CD4-positive, alpha-beta T cell (primary cell): Measurements from ENCODE around the gene STAT5B. TPM values are rescaled to one million over a fixed set of nuclear protein-coding genes. Genes with fewer than 3 reads are reported as not detected.
A peak's percentile ranks its signal among the peaks of the same experiment; 100 is the strongest.

Experiments used
- ATAC-seq: fragments of 200-7000 bp; cut with Tn5 transposase; one replicate; pipeline ENCODE4 v1.10.0; 2022; ENCODE audit warnings: mild to moderate bottlenecking; ENCODE audit not compliant: poor library complexity
- CTCF ChIA-PET: fragments of 350-600 bp; sonication (Branson Sonifier 250); formaldehyde crosslinking; loops from one replicate; lab custom pipeline; 2021; ENCODE audit warnings: antibody characterized with exemption, inconsistent platforms; lab: Charles Lee
- POLR2A ChIA-PET: fragments of 350-600 bp; sonication (Branson Sonifier 250); formaldehyde crosslinking; loops from one replicate; lab custom pipeline; 2021; ENCODE audit warnings: antibody characterized with exemption, inconsistent platforms; lab: Charles Lee
- DNase-seq, 14 experiments: peaks; one replicate each; pipeline ENCODE4 v3.0.0-alpha.2; 2013 to 2020; ENCODE audit warnings: mixed read lengths in 2 of 14
- H3K27ac ChIP-seq, 2 donors: one replicate each; pipeline versions ENCODE4 v1.5.1 to v1.7.0; 2013; ENCODE audit warnings: low read length in 2 of 2, low read depth in 1 of 2, mild to moderate bottlenecking in 1 of 2
- H3K27me3 ChIP-seq, 2 experiments: 1 replicate in 1 of 2; 2 replicates in 1 of 2; pipeline versions ENCODE4 v1.6.1 to v1.7.0; 2013; ENCODE audit warnings: low read length in 2 of 2, control low read depth in 1 of 2, mild to moderate bottlenecking in 1 of 2, moderate library complexity in 1 of 2; ENCODE audit not compliant: insufficient read depth in 2 of 2, control insufficient read depth in 1 of 2
- H3K36me3 ChIP-seq: one replicate; pipeline ENCODE4 v1.6.1; 2013; ENCODE audit warnings: low read length, control low read depth; ENCODE audit not compliant: insufficient read depth
- H3K4me1 ChIP-seq: one replicate; pipeline ENCODE4 v1.6.1; 2013; ENCODE audit warnings: low read length, control low read depth; ENCODE audit not compliant: insufficient read depth
- H3K4me3 ChIP-seq: one replicate; pipeline ENCODE4 v1.5.1; 2013; ENCODE audit warnings: mild to moderate bottlenecking, low read length, moderate library complexity
- H3K9me3 ChIP-seq, 2 experiments: 1 replicate in 1 of 2; 2 replicates in 1 of 2; pipeline versions ENCODE4 v1.6.1 to v1.7.0; 2013; ENCODE audit warnings: low read length in 2 of 2, mild to moderate bottlenecking in 2 of 2, control low read depth in 1 of 2, moderate library complexity in 1 of 2; ENCODE audit not compliant: control insufficient read depth in 1 of 2, insufficient read depth in 1 of 2
- H3K27ac Mint-ChIP-seq: one replicate; pipeline ENCODE4 v1.8.0; 2020; ENCODE audit warnings: mixed read lengths
- H3K27me3 Mint-ChIP-seq: one replicate; pipeline ENCODE4 v1.8.0; 2021; ENCODE audit warnings: mixed read lengths
- H3K36me3 Mint-ChIP-seq: one replicate; pipeline ENCODE4 v1.8.0; 2021; ENCODE audit warnings: low read depth, mixed read lengths
- H3K4me1 Mint-ChIP-seq: one replicate; pipeline ENCODE4 v1.8.0; 2021; ENCODE audit warnings: low read depth, mixed read lengths
- H3K4me3 Mint-ChIP-seq: one replicate; pipeline ENCODE4 v1.8.0; 2020; ENCODE audit warnings: mild to moderate bottlenecking, mixed read lengths
- H3K9me3 Mint-ChIP-seq: one replicate; pipeline ENCODE4 v1.8.0; 2020; ENCODE audit warnings: mixed read lengths
- CTCF ChIP-seq: fragments of 200-600 bp; IDR thresholded peaks from one replicate; pipeline ENCODE4 v1.8.0; 2022; ENCODE audit warnings: antibody characterized with exemption, mild to moderate bottlenecking
- intact Hi-C, 2 experiments: fragments of 100-400 bp; cut with DNase I in 1 of 2; cut with micrococcal nuclease in 1 of 2; formaldehyde crosslinking; loops; one replicate each; pipeline versions ENCODE4 v1.15.1 to v1.9.0; 2023 to 2025; cut with DNase I, micrococcal nuclease
- total RNA-seq, 174 experiments: library from RNA in 2 of 174; stranded (reverse) in 2 of 174; gene quantifications; one replicate each; pipeline ENCODE4 v1.2.3 and lab custom pipeline; 2021 to 2026

STAT5B gene
- total RNA-seq, 2 experiments from 2014 or later, result 99.4 to 104 TPM

- ChIA-PET CTCF (no interaction called here), POLR2A (no interaction called here)
- Mint-ChIP-seq H3K27ac (no peak overlapping the region), H3K36me3 (no peaks in the 10 kb centered on the region), H3K9me3 (no peaks in the 10 kb centered on the region), H3K4me1 (no peaks in the 10 kb centered on the region), H3K4me3 (no peak overlapping the region), H3K27me3 (no peaks in the 10 kb centered on the region)
- no peak for TF ChIP-seq CTCF
- H3K36me3 ChIP-seq, result no peaks in the 10 kb centered on the region
- no peak overlapping the region for H3K27ac ChIP-seq
- no peak overlapping the region for H3K4me3 ChIP-seq
- H3K9me3 ChIP-seq, result no peaks in the 10 kb centered on the region
- no peaks in the 10 kb centered on the region for H3K4me1 ChIP-seq
- intact Hi-C loops, result no loop called here
- H3K27me3 ChIP-seq, result no peaks in the 10 kb centered on the region
- DNase-seq, result no peak
- ATAC-seq, result no peak
These were observed 112.3 kb downstream of the STAT5B start for GRCh38 chr17:42163696-42164407.

- Mint-ChIP-seq H3K4me1 (no peaks in the 10 kb centered on the region), H3K36me3 (no peaks in the 10 kb centered on the region), H3K9me3 (no peaks in the 10 kb centered on the region), H3K4me3 (no peak overlapping the region), H3K27ac (no peak overlapping the region), H3K27me3 (no peaks in the 10 kb centered on the region)
- no peaks in the 10 kb centered on the region for H3K36me3 ChIP-seq
- ChIA-PET CTCF (no interaction called here), POLR2A (no interaction called here)
- intact Hi-C loops, result no loop called here
- ATAC-seq (no peak), DNase-seq (peak in 3 of 14 experiments; percentile 45 to 48 (median 47))
- no peaks in the 10 kb centered on the region for H3K4me1 ChIP-seq
- H3K27ac ChIP-seq, result no peak overlapping the region
- no peaks in the 10 kb centered on the region for H3K9me3 ChIP-seq
- H3K27me3 ChIP-seq, result no peaks in the 10 kb centered on the region
- H3K4me3 ChIP-seq, result no peak overlapping the region
- no peak for TF ChIP-seq CTCF
These were observed 113.1 kb downstream of the STAT5B start for GRCh38 chr17:42163113-42163512.

GRCh38 chr17:42160531-42160910 lies 115.7 kb downstream of the STAT5B start:
- ChIA-PET CTCF (no interaction called here), POLR2A (no interaction called here)
- Histone ChIP-seq H3K4me1 (peaks cover 2% of the 10 kb centered on the region), H3K4me3 (no peak overlapping the region), H3K9me3 (peaks cover 0 to 3% of the 10 kb centered on the region in 2 experiments), H3K27me3 (no peaks in the 10 kb centered on the region), H3K36me3 (no peaks in the 10 kb centered on the region), H3K27ac (no peak overlapping the region)
- DNase-seq (no peak), ATAC-seq (no peak)
- H3K4me1 Mint-ChIP-seq, result peaks cover 6% of the 10 kb centered on the region
- no peaks in the 10 kb centered on the region for H3K36me3 Mint-ChIP-seq
- intact Hi-C loops, result no loop called here
- no peaks in the 10 kb centered on the region for H3K27me3 Mint-ChIP-seq
- H3K27ac Mint-ChIP-seq, result no peak overlapping the region
- no peak overlapping the region for H3K4me3 Mint-ChIP-seq
- H3K9me3 Mint-ChIP-seq, result no peaks in the 10 kb centered on the region
- TF ChIP-seq CTCF, result no peak
